Mammary epithelial cell (primary cell): ENCODE measurements around the gene UGT1A8.

Experiments
- CTCF ChIP-seq, 2 donors: IDR thresholded peaks in 1 of 2; conservative IDR thresholded peaks in 1 of 2; 2 replicates each; pipeline ENCODE4 v1.5.1; 2011 to 2012; ENCODE audit warnings: inconsistent platforms in 2 of 2, low read length in 2 of 2, mild to moderate bottlenecking in 2 of 2, control low read depth in 1 of 2, low read depth in 1 of 2; ENCODE audit not compliant: insufficient read depth in 1 of 2; ENCODE audit errors: extremely low read depth in 1 of 2
- EZH2 ChIP-seq: IDR thresholded peaks from 2 replicates; pipeline ENCODE4 v1.6.1; 2012; ENCODE audit warnings: low read length, inconsistent platforms, borderline replicate concordance

GRCh38 chr2:233689031-233689430 is 71.6 kb downstream of the UGT1A8 start:
- TF ChIP-seq EZH2 (no peak), CTCF (conservative IDR thresholded peaks at IDR 0.05 in 1 of 2, IDR thresholded peaks at IDR 0.05 in 1 of 2; ENCODE audit: extremely low read depth in 1 of 2, insufficient read depth in 1 of 2, low read depth in 1 of 2, low read length in 2 of 2) (no peak)
